ENCODE measurements around the gene SMKR1. TPM values are rescaled to one million over a fixed set of nuclear protein-coding genes. Genes with fewer than 3 reads are reported as not detected.

The SMKR1 gene
- total RNA-seq (2021; ENCODE audit: unreplicated experiment) (8.9 TPM), Bru-seq, nascent RNA (percentile 44 among the genes with signal in this experiment), BruChase-seq, experiment 1, labeled RNA remaining after a 6-hour chase (percentile 45 among the genes with signal in this experiment), BruChase-seq, experiment 2, labeled RNA remaining after a 2-hour chase (percentile 40 among the genes with signal in this experiment)
- polyA plus RNA-seq (2012) = 5.8 and 5.9 TPM in 2 replicates
- long read RNA-seq, partial matches to known transcripts = 0 of 4 reads
- long read RNA-seq, other reads (novel, unspliced or antisense) = 0 of 4 reads

DNA sequence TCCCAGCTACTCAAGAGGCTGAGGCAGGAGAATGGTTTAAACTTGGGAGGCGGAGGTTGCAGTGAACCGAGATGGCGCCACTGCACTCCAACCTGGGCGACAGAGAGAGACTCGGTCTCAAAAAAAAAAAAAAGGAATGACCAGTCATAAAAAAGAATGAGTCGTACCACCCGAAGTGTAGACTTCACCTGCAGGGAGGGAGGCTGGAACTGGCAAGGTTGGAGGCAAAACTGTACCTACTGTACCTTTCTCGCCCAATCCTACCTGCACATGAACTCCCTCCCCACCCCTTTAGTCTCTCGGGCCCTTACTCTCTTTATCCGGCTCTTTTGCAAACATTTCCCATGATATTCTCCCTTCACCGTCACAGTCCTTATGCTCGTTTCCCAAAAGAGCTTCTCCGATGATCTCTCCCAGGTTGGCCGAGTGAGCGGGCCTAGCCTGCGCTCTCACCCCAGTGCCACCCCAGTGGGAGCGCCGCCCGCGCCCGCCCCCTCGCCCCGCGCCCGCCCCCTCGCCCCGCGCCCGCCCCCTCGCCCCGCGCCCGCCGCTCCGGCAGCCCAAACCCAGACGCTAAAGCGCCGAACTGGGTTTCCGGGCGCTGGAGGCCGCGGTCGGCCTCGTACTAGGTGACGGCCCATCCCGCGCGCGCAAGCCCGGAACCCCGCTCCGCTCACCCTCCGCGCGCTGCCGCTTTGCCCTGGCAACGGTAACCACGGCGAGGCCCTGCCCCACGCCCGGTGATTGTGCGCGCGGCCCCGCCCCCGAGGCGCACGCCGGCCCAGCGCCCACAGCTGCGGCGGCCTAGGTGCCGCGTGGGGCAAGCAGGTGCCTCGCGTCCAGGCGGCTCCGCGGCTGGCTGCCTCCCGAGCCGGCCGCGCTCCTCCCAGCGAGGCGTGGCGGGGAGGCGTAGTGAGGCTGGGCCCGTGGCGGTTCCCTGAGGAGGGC, at the start of gene SMKR1:
Gene SMKR1 (plus strand): TSS at position 772 of the 948 bp plus-strand sequence. CDS start 294 bp downstream, outside the sequence.
- H3K79me2 ChIP-seq (ENCODE audit: insufficient read depth, low read length) = no peaks in the 10 kb centered on the region
- H3K4me1 ChIP-seq (ENCODE audit: control insufficient read depth in 1 of 2, insufficient read depth in 2 of 2, low read length in 2 of 2) = peaks cover 2 to 19% of the 10 kb centered on the region in 2 experiments; a peak in 2 of 4 replicates
- ChIA-PET CTCF (no interaction called here), POLR2A (interaction anchor here (1.6 kb wide), 1 partner anchor 8 kb away, joined by 4 read pairs; no protein-coding TSS in a partner anchor), RAD21 (ENCODE audit: low non-redundant PET in 1 of 2, low total read pairs in 2 of 2, uncharacterized antibody in 2 of 2, unreplicated experiment in 2 of 2) (no interaction called here)
- BruUV-seq (replicated peaks) = no TSS peak
- no peak within 1 kb of the TSS for H2AFZ ChIP-seq (ENCODE audit: low read depth, low read length, poor library complexity, severe bottlenecking)
- peak; percentile 85 for TF ChIP-seq ZFX (IDR thresholded peaks at IDR 0.05)
- peak; percentile 76 for TF ChIP-seq MAX (IDR thresholded peaks at IDR 0.05)
- TF ChIP-seq ZNF274 (IDR thresholded peaks at IDR 0.05; ENCODE audit: low read depth, low read length) = no peak
- peak; percentile 83 for TF ChIP-seq POLR2AphosphoS5 (IDR thresholded peaks at IDR 0.05; ENCODE audit: low read depth, low read length)
- peak; percentile 44 for TF ChIP-seq POLR2A (IDR thresholded peaks at IDR 0.05; ENCODE audit: borderline replicate concordance, extremely low read depth, insufficient read depth, insufficient read length)
- no peaks in the 10 kb centered on the region for H3K9me2 ChIP-seq (ENCODE audit: insufficient read depth)
- ATAC-seq (peak; percentile 96), DNase-seq (ENCODE audit: low read depth, low spot score) (peak; percentile 46)
- H3K4me3 ChIP-seq (replicated peaks in 1 of 2; ENCODE audit: low read depth in 1 of 2, low read length in 2 of 2) = peak within 1 kb of the TSS; percentile 61 to 66
- H3K9ac ChIP-seq (ENCODE audit: low read length) = peak within 1 kb of the TSS; percentile 72
- H4K20me1 ChIP-seq (ENCODE audit: insufficient read depth) = no peaks in the 10 kb centered on the region
- no peaks in the 10 kb centered on the region for H3K9me3 ChIP-seq (ENCODE audit: control insufficient read depth in 1 of 2, insufficient read depth in 1 of 2, low read depth in 1 of 2, low read length in 2 of 2)
- intact Hi-C loops (cut with micrococcal nuclease) = no loop called here
- H3K4me2 ChIP-seq (ENCODE audit: low read length) = peak within 1 kb of the TSS; percentile 96
- peak within 1 kb of the TSS; percentile 44; the same call in 1 of the 2 replicates for H3K27ac ChIP-seq (ENCODE audit: low read depth, low read length)
- H3K27me3 ChIP-seq (ENCODE audit: insufficient read depth, low read length) = no peaks in the 10 kb centered on the region
- no peaks in the 10 kb centered on the region for H3K36me3 ChIP-seq (ENCODE audit: control insufficient read depth in 1 of 2, insufficient read depth in 2 of 2, low read length in 2 of 2)

Data from HCT116 (cell line).